Measurements from ENCODE around the gene SLC25A27.

Gene SLC25A27

GRCh38 chr6:46720401-46720800 is 67.6 kb downstream of the SLC25A27 start:
- DNase-seq, result no peak

Data from NCI-H2029 (cell line).